ENCODE measurements around the gene ZBED1.
"Not testable (repeated sequence)": the region's sequence is repeated elsewhere in the genome, so short reads cannot be mapped to it uniquely, and the experiment has no call there.

The ZBED1 gene

GRCh38 chrX:2517055-2517454, 16.3 kb upstream of the ZBED1 start:
- no peak for DNase-seq

GRCh38 chrX:2516623-2517022, 15.8 kb upstream of the ZBED1 start:
- no peak for DNase-seq

- DNase-seq: no peak
Measured at GRCh38 chrX:2514131-2514530, 13.4 kb upstream of the ZBED1 start.

- no peak for DNase-seq
Measured at GRCh38 chrX:2513121-2513664, 12.4 kb upstream of the ZBED1 start.

- DNase-seq: no peak
Measured at GRCh38 chrX:2512501-2512900, 11.7 kb upstream of the ZBED1 start.

GRCh38 chrX:2511326-2511725, 10.6 kb upstream of the ZBED1 start:
- DNase-seq: no peak

- no peak for DNase-seq
Measured at GRCh38 chrX:2508648-2509335, 8.0 kb upstream of the ZBED1 start.

- no peak for DNase-seq
Measured at GRCh38 chrX:2507904-2508627, 7.3 kb upstream of the ZBED1 start.

- no peak for DNase-seq
Measured at GRCh38 chrX:2507196-2507595, 6.4 kb upstream of the ZBED1 start.

- not testable (repeated sequence) for DNase-seq
Measured at GRCh38 chrX:2505341-2505740, 4.6 kb upstream of the ZBED1 start.

- DNase-seq: no peak
Measured at GRCh38 chrX:2504706-2505332, 4.0 kb upstream of the ZBED1 start.

- DNase-seq: no peak
Measured at GRCh38 chrX:2503591-2504500, 3.1 kb upstream of the ZBED1 start.

GRCh38 chrX:2502668-2503519, 2.1 kb upstream of the ZBED1 start:
- no peak for DNase-seq

GRCh38 chrX:2502120-2502667, 1.4 kb upstream of the ZBED1 start:
- DNase-seq: no peak

GRCh38 chrX:2501559-2502102, 855 bp upstream of the ZBED1 start:
- no peak for DNase-seq

GRCh38 chrX:2500091-2500802, 529 bp downstream of the ZBED1 start:
- no peak for DNase-seq

GRCh38 chrX:2499507-2499906, 1.3 kb downstream of the ZBED1 start:
- no peak for DNase-seq

- no peak for DNase-seq
Measured at GRCh38 chrX:2498781-2499302, 1.9 kb downstream of the ZBED1 start.

- DNase-seq: no peak
Measured at GRCh38 chrX:2497961-2498780, 2.6 kb downstream of the ZBED1 start.

Data from NCI-H1436 (cell line).